Transverse colon (tissue), 3 donors: ENCODE data around the gene SMYD3.
"Not testable (repeated sequence)": the region's sequence is repeated elsewhere in the genome, so short reads cannot be mapped to it uniquely, and the experiment has no call there.

Source experiments
- CTCF ChIP-seq, 5 experiments: fragments of 200-600 bp in 3 of 5; fragments of 450-650 bp in 2 of 5; sonication (generic) in 3 of 5; IDR thresholded peaks; 1 replicate in 2 of 5; 2 replicates in 3 of 5; pipeline ENCODE4 v1.5.1; 2016 to 2017; ENCODE audit warnings: antibody characterized with exemption in 5 of 5, inconsistent platforms in 3 of 5, mild to moderate bottlenecking in 2 of 5, moderate library complexity in 1 of 5
- EP300 ChIP-seq: sonication (generic); formaldehyde crosslinking; IDR thresholded peaks from one replicate; pipeline ENCODE4 v1.6.1; 2017; ENCODE audit warnings: antibody characterized with exemption, low read depth
- POLR2A ChIP-seq: fragments of 450-650 bp; IDR thresholded peaks from one replicate; pipeline ENCODE4 v1.6.1; 2016; ENCODE audit warnings: antibody characterized with exemption, mild to moderate bottlenecking, moderate library complexity

DNA sequence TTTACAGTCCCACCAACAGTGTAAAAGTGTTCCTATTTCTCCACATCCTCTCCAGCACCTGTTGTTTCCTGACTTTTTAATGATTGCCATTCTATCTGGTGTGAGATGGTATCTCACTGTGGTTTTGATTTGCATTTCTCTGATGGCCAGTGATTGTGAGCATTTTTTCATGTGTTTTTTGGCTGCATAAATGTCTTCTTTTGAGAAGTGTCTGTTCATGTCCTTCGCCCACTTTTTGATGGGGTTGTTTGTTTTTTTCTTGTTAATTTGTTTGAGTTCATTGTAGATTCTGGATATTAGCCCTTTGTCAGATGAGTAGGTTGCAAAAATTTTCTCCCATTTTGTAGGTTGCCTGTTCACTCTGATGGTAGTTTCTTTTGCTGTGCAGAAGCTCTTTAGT is 177.8 kb downstream of the SMYD3 start:
- TF ChIP-seq CTCF (IDR thresholded peaks at IDR 0.05); POLR2A; EP300: not testable (repeated sequence)
